OCI-LY1 (cell line): ENCODE data around the gene ADD2.

Source experiments
- EZH2 ChIP-seq: fragments of 200-600 bp; sonication (generic), shearing (Covaris generic); IDR thresholded peaks from 2 replicates; pipeline ENCODE4 v1.8.0; 2017; ENCODE audit warnings: borderline replicate concordance, mixed run types, mild to moderate bottlenecking, antibody characterized with exemption, low read length, moderate library complexity, mixed read lengths
- TF ChIP-seq, protein P1 (sequence below): fragments of 200-600 bp; sonication (generic), shearing (Covaris generic); IDR thresholded peaks from 2 replicates; pipeline ENCODE4 v1.5.1; 2017; ENCODE audit warnings: mild to moderate bottlenecking, antibody characterized with exemption, low read length, moderate library complexity, mixed read lengths

DNA sequence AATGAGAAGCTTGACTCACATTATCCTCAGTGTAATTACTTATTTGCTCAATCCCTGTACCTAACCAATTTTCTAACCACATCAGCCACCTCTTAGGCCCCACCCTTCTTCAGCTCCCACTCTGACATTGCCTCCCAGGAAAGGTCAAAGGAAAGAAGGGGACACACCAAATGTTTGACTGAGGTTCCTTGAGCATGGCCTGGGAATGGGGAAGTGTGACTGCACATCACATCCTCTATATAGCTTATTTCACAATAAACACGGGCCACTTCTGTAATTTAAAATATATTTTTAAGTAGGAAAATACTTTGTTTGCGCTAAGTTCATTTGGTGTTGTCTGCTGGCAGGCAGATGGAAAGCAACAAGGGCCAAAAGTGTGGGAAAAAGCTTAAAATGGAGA lies 25.4 kb upstream of the ADD2 start:
- TF ChIP-seq EZH2 = no peak
- TF ChIP-seq, protein P1, sequence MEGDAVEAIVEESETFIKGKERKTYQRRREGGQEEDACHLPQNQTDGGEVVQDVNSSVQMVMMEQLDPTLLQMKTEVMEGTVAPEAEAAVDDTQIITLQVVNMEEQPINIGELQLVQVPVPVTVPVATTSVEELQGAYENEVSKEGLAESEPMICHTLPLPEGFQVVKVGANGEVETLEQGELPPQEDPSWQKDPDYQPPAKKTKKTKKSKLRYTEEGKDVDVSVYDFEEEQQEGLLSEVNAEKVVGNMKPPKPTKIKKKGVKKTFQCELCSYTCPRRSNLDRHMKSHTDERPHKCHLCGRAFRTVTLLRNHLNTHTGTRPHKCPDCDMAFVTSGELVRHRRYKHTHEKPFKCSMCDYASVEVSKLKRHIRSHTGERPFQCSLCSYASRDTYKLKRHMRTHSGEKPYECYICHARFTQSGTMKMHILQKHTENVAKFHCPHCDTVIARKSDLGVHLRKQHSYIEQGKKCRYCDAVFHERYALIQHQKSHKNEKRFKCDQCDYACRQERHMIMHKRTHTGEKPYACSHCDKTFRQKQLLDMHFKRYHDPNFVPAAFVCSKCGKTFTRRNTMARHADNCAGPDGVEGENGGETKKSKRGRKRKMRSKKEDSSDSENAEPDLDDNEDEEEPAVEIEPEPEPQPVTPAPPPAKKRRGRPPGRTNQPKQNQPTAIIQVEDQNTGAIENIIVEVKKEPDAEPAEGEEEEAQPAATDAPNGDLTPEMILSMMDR = no peak
